SK-N-SH (cell line): Measurements from ENCODE around the gene BCL2A1. TPM values are rescaled to one million over a fixed set of nuclear protein-coding genes. Genes with fewer than 3 reads are reported as not detected.

Experiments used
- CTCF ChIA-PET: fragments of 300-600, 350-600 bp; formaldehyde crosslinking; extraction: SDS; loops from one replicate; lab custom pipeline; 2021; lab: Yijun Ruan, JAX
- POLR2A ChIA-PET: fragments of 350-600 bp; sonication (Branson Sonifier 250); formaldehyde crosslinking; extraction: SDS; loops from one replicate; lab custom pipeline; 2020; ENCODE audit warnings: antibody characterized with exemption, inconsistent platforms; lab: Yijun Ruan, JAX
- DNase-seq: peaks from one replicate; pipeline ENCODE4 v3.0.0; 2012
- H2AFZ ChIP-seq: fragments of 200-600 bp; sonication (generic); 2 replicates; pipeline ENCODE4 v1.8.1; 2016; ENCODE audit warnings: antibody characterized with exemption, mild to moderate bottlenecking, low read depth
- H3F3A ChIP-seq: fragments of 200-600 bp; sonication (generic); replicated peaks from 2 replicates; pipeline ENCODE3; 2016; ENCODE audit warnings: antibody characterized with exemption, mild to moderate bottlenecking; ENCODE audit not compliant: insufficient read depth
- H3K27ac ChIP-seq, 2 experiments: fragments of 200-500 bp in 1 of 2; fragments of 200-600 bp in 1 of 2; sonication (Bioruptor generic) in 1 of 2; sonication (generic), shearing (Covaris generic) in 1 of 2; 2 replicates each; pipeline versions ENCODE4 v1.5.1 to v1.6.1; 2014 to 2016; ENCODE audit warnings: low read depth in 2 of 2, inconsistent platforms in 1 of 2, low read length in 1 of 2, mild to moderate bottlenecking in 1 of 2, mixed read lengths in 1 of 2
- H3K27me3 ChIP-seq: fragments of 200-600 bp; sonication (generic), shearing (Covaris generic); 2 replicates; pipeline ENCODE4 v1.6.1; 2016; ENCODE audit warnings: mixed run types; ENCODE audit not compliant: insufficient read depth
- H3K36me3 ChIP-seq, 2 experiments: fragments of 200-500 bp in 1 of 2; fragments of 200-600 bp in 1 of 2; sonication (Bioruptor generic) in 1 of 2; sonication (generic) in 1 of 2; replicated peaks in 1 of 2; 2 replicates each; pipeline versions ENCODE3 to v1.5.1; 2014 to 2016; ENCODE audit warnings: low read length in 1 of 2, mild to moderate bottlenecking in 1 of 2; ENCODE audit not compliant: insufficient read depth in 2 of 2, control insufficient read depth in 1 of 2
- H3K4me1 ChIP-seq, 2 experiments: fragments of 200-500 bp in 1 of 2; fragments of 200-600 bp in 1 of 2; sonication (Bioruptor generic) in 1 of 2; sonication (generic), shearing (Covaris generic) in 1 of 2; 2 replicates each; pipeline versions ENCODE4 v1.5.1 to v1.6.1; 2014 to 2016; ENCODE audit warnings: low read depth in 1 of 2, low read length in 1 of 2, mixed run types in 1 of 2; ENCODE audit not compliant: insufficient read depth in 2 of 2, control insufficient read depth in 1 of 2
- H3K4me2 ChIP-seq: fragments of 200-600 bp; sonication (generic), shearing (Covaris generic); 2 replicates; pipeline ENCODE4 v1.6.1; 2017; ENCODE audit warnings: mixed run types
- H3K4me3 ChIP-seq, 2 experiments: fragments of 200-500 bp in 1 of 2; fragments of 200-600 bp in 1 of 2; sonication (Bioruptor generic) in 1 of 2; sonication (generic), shearing (Covaris generic) in 1 of 2; 2 replicates each; pipeline versions ENCODE4 v1.5.1 to v1.8.1; 2014 to 2016; ENCODE audit warnings: low read depth in 2 of 2, inconsistent platforms in 1 of 2, low read length in 1 of 2, mild to moderate bottlenecking in 1 of 2, mixed read lengths in 1 of 2, moderate library complexity in 1 of 2
- H3K79me2 ChIP-seq: fragments of 200-600 bp; sonication (generic); 2 replicates; pipeline ENCODE4 v1.8.1; 2017; ENCODE audit warnings: mild to moderate bottlenecking; ENCODE audit not compliant: insufficient read depth
- H3K9ac ChIP-seq: fragments of 200-600 bp; sonication (generic); 2 replicates; pipeline ENCODE4 v1.6.1; 2017; ENCODE audit warnings: mixed run types
- H3K9me2 ChIP-seq: fragments of 200-600 bp; sonication (generic); 2 replicates; pipeline ENCODE4 v1.6.1; 2017; ENCODE audit warnings: mixed run types
- H3K9me3 ChIP-seq: fragments of 200-600 bp; sonication (generic); 2 replicates; pipeline ENCODE4 v1.6.1; 2017; ENCODE audit warnings: mixed run types, mild to moderate bottlenecking, moderate library complexity
- H4K20me1 ChIP-seq: fragments of 200-600 bp; sonication (generic); 2 replicates; pipeline ENCODE4 v1.6.1; 2017; ENCODE audit warnings: mild to moderate bottlenecking, mixed run types; ENCODE audit not compliant: insufficient read depth
- CHD2 ChIP-seq: fragments of 150-350 bp; IDR thresholded peaks from 2 replicates; pipeline ENCODE4 v1.6.1; 2018; ENCODE audit warnings: low read length; ENCODE audit not compliant: partially characterized antibody
- CTCF ChIP-seq: fragments of 200-600 bp; sonication (generic); IDR thresholded peaks from 2 replicates; pipeline ENCODE4 v1.6.1; 2017; ENCODE audit warnings: antibody characterized with exemption, mild to moderate bottlenecking, moderate library complexity
- EP300 ChIP-seq, 2 experiments: IDR thresholded peaks; 2 replicates each; pipeline versions ENCODE4 v1.4.0 to v1.6.1; 2012; ENCODE audit warnings: borderline replicate concordance in 1 of 2, low read depth in 1 of 2, low read length in 1 of 2
- FOXJ3 ChIP-seq: sonication (generic); formaldehyde crosslinking; IDR thresholded peaks from 2 replicates; pipeline ENCODE4 v1.5.1; 2020; ENCODE audit warnings: mild to moderate bottlenecking, missing genetic modification reagents
- FOXM1 ChIP-seq: IDR thresholded peaks from 2 replicates; pipeline ENCODE4 v1.4.0; 2012; ENCODE audit warnings: low read depth, mild to moderate bottlenecking
- IRF3 ChIP-seq: fragments of 150-350 bp; IDR thresholded peaks from 2 replicates; pipeline ENCODE4 v1.6.1; 2016; ENCODE audit warnings: mild to moderate bottlenecking, low read depth, low read length
- JUND ChIP-seq: IDR thresholded peaks from 2 replicates; pipeline ENCODE4 v1.4.0; 2012
- NFIC ChIP-seq: IDR thresholded peaks from 2 replicates; pipeline ENCODE4 v1.4.0; 2012; ENCODE audit warnings: borderline replicate concordance
- POLR2AphosphoS5 ChIP-seq: IDR thresholded peaks from 2 replicates; pipeline ENCODE4 v1.6.1; 2012; ENCODE audit warnings: low read depth, low read length
- RAD21 ChIP-seq: IDR thresholded peaks from 2 replicates; pipeline ENCODE4 v1.6.1; 2012; ENCODE audit warnings: mild to moderate bottlenecking, low read length
- RFX5 ChIP-seq: IDR thresholded peaks from 2 replicates; pipeline ENCODE4 v1.6.1; 2012; ENCODE audit warnings: mild to moderate bottlenecking, improper control_type of control experiment, low read length
- TAF1 ChIP-seq: IDR thresholded peaks from 2 replicates; pipeline ENCODE4 v1.6.1; 2012; ENCODE audit warnings: low read depth, mild to moderate bottlenecking, low read length, moderate library complexity, borderline replicate concordance
- TCF12 ChIP-seq: IDR thresholded peaks from 2 replicates; pipeline ENCODE4 v1.4.0; 2012
- USF2 ChIP-seq: fragments of 150-350 bp; IDR thresholded peaks from 2 replicates; pipeline ENCODE4 v1.6.1; 2017; ENCODE audit warnings: antibody characterized with exemption, low read length, low read depth, borderline replicate concordance
- WGBS: methylation state at CpG from one replicate; pipeline ENCODE4 v1.1.6; 2017; ENCODE audit warnings: low lambda C conversion rate; 5-methylcytosine and 5-hydroxymethylcytosine counted together
- polyA plus RNA-seq, 3 experiments: library from polyadenylated mRNA; depleted of rRNA; stranded (reverse); fragments of >200 nt; gene quantifications; 2 replicates each; pipeline ENCODE4 v1.2.3, GENCODE V29; 2012
- TF ChIP-seq, protein P1 (sequence below): IDR thresholded peaks from 2 replicates; pipeline ENCODE4 v1.6.1; 2012; ENCODE audit warnings: mild to moderate bottlenecking, low read depth, low read length, moderate library complexity
- TF ChIP-seq, protein P2 (sequence below): IDR thresholded peaks from 2 replicates; pipeline ENCODE4; 2012
- TF ChIP-seq, protein P3 (sequence below): IDR thresholded peaks from 2 replicates; pipeline ENCODE4 v1.4.0; 2012; ENCODE audit warnings: low read depth, borderline replicate concordance

The BCL2A1 gene
- polyA plus RNA-seq, 1 of the 3 experiments (the other 2 are of a cell fraction): 0.08 TPM

GRCh38 chr15:79989682-79990081, 18.7 kb upstream of the BCL2A1 start:
- DNase-seq: no peak
- TF ChIP-seq NFIC (no peak), IRF3 (no peak), CHD2 (no peak), RFX5 (no peak), EP300 (IDR thresholded peaks at IDR 0.05; ENCODE audit: borderline replicate concordance in 1 of 2, low read depth in 1 of 2, low read length in 1 of 2) (no peak), FOXM1 (no peak), CTCF (no peak), TCF12 (no peak), RAD21 (no peak), POLR2AphosphoS5 (no peak), USF2 (no peak), FOXJ3 (CRISPR knock-in tag) (no peak), JUND (no peak), TAF1 (no peak)
- TF ChIP-seq, protein P1, sequence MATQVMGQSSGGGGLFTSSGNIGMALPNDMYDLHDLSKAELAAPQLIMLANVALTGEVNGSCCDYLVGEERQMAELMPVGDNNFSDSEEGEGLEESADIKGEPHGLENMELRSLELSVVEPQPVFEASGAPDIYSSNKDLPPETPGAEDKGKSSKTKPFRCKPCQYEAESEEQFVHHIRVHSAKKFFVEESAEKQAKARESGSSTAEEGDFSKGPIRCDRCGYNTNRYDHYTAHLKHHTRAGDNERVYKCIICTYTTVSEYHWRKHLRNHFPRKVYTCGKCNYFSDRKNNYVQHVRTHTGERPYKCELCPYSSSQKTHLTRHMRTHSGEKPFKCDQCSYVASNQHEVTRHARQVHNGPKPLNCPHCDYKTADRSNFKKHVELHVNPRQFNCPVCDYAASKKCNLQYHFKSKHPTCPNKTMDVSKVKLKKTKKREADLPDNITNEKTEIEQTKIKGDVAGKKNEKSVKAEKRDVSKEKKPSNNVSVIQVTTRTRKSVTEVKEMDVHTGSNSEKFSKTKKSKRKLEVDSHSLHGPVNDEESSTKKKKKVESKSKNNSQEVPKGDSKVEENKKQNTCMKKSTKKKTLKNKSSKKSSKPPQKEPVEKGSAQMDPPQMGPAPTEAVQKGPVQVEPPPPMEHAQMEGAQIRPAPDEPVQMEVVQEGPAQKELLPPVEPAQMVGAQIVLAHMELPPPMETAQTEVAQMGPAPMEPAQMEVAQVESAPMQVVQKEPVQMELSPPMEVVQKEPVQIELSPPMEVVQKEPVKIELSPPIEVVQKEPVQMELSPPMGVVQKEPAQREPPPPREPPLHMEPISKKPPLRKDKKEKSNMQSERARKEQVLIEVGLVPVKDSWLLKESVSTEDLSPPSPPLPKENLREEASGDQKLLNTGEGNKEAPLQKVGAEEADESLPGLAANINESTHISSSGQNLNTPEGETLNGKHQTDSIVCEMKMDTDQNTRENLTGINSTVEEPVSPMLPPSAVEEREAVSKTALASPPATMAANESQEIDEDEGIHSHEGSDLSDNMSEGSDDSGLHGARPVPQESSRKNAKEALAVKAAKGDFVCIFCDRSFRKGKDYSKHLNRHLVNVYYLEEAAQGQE: no peak
- TF ChIP-seq, protein P2, sequence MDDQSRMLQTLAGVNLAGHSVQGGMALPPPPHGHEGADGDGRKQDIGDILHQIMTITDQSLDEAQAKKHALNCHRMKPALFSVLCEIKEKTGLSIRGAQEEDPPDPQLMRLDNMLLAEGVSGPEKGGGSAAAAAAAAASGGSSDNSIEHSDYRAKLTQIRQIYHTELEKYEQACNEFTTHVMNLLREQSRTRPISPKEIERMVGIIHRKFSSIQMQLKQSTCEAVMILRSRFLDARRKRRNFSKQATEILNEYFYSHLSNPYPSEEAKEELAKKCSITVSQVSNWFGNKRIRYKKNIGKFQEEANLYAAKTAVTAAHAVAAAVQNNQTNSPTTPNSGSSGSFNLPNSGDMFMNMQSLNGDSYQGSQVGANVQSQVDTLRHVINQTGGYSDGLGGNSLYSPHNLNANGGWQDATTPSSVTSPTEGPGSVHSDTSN: no peak
- TF ChIP-seq, protein P3, sequence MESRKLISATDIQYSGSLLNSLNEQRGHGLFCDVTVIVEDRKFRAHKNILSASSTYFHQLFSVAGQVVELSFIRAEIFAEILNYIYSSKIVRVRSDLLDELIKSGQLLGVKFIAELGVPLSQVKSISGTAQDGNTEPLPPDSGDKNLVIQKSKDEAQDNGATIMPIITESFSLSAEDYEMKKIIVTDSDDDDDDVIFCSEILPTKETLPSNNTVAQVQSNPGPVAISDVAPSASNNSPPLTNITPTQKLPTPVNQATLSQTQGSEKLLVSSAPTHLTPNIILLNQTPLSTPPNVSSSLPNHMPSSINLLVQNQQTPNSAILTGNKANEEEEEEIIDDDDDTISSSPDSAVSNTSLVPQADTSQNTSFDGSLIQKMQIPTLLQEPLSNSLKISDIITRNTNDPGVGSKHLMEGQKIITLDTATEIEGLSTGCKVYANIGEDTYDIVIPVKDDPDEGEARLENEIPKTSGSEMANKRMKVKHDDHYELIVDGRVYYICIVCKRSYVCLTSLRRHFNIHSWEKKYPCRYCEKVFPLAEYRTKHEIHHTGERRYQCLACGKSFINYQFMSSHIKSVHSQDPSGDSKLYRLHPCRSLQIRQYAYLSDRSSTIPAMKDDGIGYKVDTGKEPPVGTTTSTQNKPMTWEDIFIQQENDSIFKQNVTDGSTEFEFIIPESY: no peak
- H3K4me3 ChIP-seq: no peak overlapping the region
- no peaks in the 10 kb centered on the region for H3K36me3 ChIP-seq
- ChIA-PET CTCF (interaction anchor here (1.1 to 1.2 kb wide), 2 partner anchors 137 to 320 kb away, joined by 3 to 4 read pairs; no protein-coding TSS in a partner anchor), POLR2A (no interaction called here)
- no peaks in the 10 kb centered on the region for H3F3A ChIP-seq
- H3K79me2 ChIP-seq: no peaks in the 10 kb centered on the region
- H3K27me3 ChIP-seq: no peaks in the 10 kb centered on the region; the same call in 1 of the 2 replicates
- no peak overlapping the region for H3K9ac ChIP-seq
- no peak overlapping the region for H3K27ac ChIP-seq
- no peaks in the 10 kb centered on the region for H4K20me1 ChIP-seq
- no peak overlapping the region for H2AFZ ChIP-seq
- H3K9me3 ChIP-seq: no peaks in the 10 kb centered on the region
- H3K4me1 ChIP-seq: no peaks in the 10 kb centered on the region; a peak in 1 of 4 replicates
- 46% methylated on average over 5 of the region's 5 CpGs for WGBS
- H3K9me2 ChIP-seq: no peaks in the 10 kb centered on the region
- no peak overlapping the region for H3K4me2 ChIP-seq
